Stimulated activated CD8-positive, alpha-beta memory T cell treated with anti-CD3 and anti-CD28 coated beads, Interleukin-7, amount 100 ng/mL, for 48 hours (primary cell): Measurements from ENCODE around the gene IRF9.

Experiments used
- DNase-seq, 2 donors: peaks; one replicate each; pipeline ENCODE4 v3.0.0-alpha.2; 2020; ENCODE audit warnings: low read depth in 1 of 2; ENCODE audit errors: extremely low read depth in 1 of 2

The IRF9 gene

DNA sequence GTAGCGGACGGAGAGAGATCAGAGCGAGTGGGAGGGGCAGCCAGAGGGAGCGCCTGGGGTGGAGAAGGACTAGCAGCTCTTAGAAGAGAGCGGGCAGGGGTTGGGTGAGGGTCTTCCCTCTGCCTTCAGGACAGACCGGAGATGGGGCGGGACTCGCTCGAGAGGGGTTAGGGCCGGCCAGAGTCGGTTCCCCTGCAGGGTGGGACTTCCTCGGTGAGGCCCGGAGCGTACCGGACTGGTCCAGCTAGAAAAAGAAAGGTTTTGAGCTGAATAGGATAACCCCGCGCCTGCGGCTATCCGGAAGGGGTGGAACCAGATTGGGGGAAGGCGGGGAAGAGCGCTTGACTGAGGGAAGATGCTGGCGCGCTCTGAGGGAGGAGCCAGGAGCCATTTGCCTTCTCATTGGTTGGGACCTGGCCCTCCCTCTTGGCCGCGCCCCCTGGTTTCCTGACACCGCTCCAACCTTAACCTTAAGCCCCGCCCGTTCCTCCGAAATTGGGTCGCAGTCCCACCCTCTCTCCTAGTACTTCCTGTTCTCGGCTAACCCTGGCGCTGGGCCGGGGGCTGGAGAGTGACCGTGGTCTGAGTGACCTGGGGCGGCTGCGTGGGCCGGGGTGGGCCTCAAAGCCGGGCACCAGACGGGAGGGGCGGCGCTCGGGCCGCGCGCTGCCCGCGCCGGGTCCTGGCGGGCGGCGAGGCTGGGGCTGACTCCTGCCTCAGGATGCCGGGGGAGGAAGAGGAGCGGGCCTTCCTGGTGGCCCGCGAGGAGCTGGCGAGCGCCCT is 13.9 kb upstream of the IRF9 start, which contains the start of gene RNF31:
Gene RNF31, plus strand, starts transcription at position 521 of the 783 bp plus-strand sequence. Its CDS starts 201 bp downstream, at position 722.
- peak; percentile 93 to 99 for DNase-seq

GRCh38 chr14:24147761-24148428 is 13.2 kb upstream of the IRF9 start:
- DNase-seq = no peak

GRCh38 chr14:24149302-24149969 is 11.6 kb upstream of the IRF9 start:
- no peak for DNase-seq

GRCh38 chr14:24150061-24150460 is 11.0 kb upstream of the IRF9 start:
- no peak for DNase-seq

- DNase-seq = no peak
These were observed 10.5 kb upstream of the IRF9 start for GRCh38 chr14:24150567-24150966.

GRCh38 chr14:24150993-24151392 is 10.1 kb upstream of the IRF9 start:
- no peak for DNase-seq

- no peak for DNase-seq
These were observed 9.5 kb upstream of the IRF9 start for GRCh38 chr14:24151404-24152080.

- DNase-seq = no peak
These were observed 6.0 kb upstream of the IRF9 start for GRCh38 chr14:24155100-24155499.

DNA sequence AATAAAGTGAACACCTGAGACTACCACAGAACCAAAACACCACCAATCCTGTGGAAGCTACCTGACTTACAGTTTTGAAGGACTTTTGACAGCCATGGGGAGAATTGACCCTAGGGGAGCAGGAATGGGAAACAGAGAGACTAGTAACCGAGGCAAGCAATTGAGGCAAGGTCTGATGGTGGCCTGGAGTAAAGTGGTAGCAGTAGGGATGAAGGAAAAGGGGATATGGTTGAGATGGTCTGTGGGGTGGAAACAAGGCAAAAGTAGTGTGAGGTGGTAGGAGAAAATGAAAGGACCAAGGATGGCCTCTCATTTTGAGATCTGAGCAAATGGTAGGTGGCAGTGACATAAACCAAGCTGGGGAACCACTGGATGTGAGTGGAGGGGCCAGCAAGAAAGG is 4.2 kb upstream of the IRF9 start:
- no peak for DNase-seq

DNA sequence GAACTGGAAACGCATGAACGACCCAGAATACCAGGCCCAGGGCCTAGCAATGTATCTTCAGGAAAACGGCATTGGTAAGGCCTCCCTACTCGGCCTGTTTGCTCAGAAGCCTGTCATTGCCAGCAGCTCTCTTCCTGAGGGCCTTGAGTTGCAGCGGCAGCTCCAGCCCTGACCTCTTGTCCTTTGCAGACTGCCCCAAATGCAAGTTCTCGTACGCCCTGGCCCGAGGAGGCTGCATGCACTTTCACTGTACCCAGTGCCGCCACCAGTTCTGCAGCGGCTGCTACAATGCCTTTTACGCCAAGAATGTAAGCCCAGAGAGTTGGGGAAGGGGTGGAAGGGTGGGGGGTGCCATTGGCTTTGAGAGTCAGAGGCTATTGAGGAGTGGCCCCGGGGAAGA is 3.7 kb upstream of the IRF9 start:
- DNase-seq = no peak

DNA sequence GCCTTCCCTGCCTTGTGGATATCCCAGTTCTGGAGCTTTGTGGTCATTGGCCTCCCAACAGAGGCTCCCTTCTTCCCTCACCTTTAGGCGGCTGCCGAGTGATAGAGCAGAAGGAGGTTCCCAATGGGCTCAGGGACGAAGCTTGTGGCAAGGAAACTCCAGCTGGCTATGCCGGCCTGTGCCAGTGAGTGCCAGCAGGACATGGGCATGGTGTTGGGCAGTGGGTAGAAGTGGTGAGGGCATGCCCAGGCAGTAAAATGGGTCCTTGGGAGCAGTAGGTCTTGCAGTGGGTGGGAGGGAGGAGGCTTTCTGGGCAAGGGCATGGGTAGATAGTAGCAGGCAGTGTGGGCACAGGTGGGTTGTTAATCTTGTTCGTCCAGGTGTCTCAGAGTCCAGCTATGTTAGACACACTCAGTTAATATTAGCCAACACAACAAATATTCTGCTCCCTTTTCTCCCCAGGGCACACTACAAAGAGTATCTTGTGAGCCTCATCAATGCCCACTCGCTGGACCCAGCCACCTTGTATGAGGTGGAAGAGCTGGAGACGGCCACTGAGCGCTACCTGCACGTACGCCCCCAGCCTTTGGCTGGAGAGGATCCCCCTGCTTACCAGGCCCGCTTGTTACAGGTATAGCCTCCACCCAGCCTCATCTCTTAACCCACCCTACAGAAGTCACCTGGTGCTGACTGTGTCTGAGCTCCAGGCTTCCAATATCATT is 1.1 kb upstream of the IRF9 start:
- DNase-seq = no peak

- DNase-seq = no peak
These were observed 591 bp upstream of the IRF9 start for GRCh38 chr14:24160499-24160849.

DNA sequence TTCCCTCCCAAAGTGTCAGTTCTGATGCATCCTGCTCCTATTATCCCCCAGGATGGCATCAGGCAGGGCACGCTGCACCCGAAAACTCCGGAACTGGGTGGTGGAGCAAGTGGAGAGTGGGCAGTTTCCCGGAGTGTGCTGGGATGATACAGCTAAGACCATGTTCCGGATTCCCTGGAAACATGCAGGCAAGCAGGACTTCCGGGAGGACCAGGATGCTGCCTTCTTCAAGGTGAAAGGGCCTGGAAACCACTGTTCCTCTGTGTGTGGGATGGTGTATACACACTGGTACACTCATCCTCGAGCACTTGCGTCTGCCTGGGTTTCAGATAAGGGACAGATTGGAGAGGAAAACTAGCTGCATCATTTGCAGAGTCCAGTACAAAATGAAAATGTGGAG is 1.0 kb downstream of the IRF9 start:
- DNase-seq = no peak

DNA sequence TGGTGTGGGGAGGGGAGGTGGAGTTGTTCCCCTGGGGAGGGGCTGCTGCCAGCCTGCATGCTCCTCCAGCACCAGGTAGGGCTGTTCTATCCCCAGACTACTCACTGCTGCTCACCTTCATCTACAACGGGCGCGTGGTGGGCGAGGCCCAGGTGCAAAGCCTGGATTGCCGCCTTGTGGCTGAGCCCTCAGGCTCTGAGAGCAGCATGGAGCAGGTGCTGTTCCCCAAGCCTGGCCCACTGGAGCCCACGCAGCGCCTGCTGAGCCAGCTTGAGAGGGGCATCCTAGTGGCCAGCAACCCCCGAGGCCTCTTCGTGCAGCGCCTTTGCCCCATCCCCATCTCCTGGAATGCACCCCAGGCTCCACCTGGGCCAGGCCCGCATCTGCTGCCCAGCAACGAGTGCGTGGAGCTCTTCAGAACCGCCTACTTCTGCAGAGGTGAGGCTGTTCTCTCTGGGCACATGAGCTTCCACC is 3.5 kb downstream of the IRF9 start:
- no peak for DNase-seq

- DNase-seq = no peak
These were observed 4.7 kb downstream of the IRF9 start for GRCh38 chr14:24165785-24166184.

DNA sequence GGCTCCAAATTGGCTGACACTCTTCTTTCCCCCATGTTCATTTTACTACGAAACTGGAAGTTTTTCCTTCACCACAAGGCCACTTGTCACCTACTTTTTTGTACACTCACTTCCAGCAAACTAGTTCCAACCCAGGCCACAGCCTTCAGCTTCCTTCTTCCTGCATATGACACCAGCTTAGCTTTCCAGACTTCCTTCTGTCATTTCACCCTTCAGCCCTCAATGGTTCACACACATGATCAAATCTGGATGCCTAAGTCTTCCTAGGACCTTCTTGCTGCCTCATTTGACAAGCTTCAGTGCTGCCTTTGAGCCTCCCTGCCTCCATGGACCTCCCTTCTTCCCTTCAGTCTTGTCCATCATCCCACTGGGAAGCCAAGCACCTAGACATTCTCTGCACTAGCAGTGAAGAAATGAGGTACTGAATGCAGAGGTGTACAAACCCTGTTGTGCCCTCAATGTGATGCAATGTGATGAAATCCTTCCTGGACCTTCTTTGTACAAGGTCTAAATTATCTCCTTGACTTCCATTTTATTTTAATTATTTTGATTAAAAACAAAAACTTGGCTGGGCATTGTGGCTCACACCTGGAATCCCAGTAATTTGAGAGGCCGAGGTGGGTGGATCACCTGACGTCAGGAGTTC is 6.5 kb downstream of the IRF9 start:
- no peak for DNase-seq

- DNase-seq = peak; percentile 46 to 79
These were observed 10.6 kb downstream of the IRF9 start, which contains the start of gene REC8 for GRCh38 chr14:24171422-24172260. Gene REC8, plus strand, starts transcription at chr14:24172080. Its CDS starts 473 bp downstream, at chr14:24172553.

DNA sequence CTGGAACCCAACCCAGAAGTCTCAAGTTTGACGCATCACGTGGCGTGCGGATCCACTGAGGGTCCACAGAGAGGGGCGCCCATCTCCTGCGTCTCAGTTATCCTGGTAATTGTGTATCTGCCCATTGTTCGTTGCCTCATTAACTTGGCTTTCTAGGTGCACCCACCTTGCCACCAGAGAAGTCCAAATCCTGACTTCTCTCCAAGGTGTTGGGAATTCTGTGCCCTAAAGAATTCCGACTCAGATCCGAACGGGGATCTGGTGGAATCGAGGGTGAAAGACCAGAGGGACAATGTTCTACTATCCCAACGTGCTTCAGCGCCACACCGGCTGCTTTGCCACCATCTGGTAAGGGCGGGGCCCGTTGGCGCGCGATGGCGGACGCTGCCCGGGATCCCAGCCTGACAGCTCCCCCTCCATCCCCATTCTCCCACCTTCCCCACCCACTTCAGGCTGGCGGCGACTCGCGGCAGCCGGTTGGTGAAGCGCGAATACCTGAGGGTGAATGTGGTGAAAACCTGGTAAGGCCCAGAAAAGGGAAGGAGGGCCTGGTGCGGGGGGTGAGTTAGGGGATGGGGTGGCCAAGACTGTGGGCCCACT is 11.3 kb downstream of the IRF9 start:
- no peak for DNase-seq

DNA sequence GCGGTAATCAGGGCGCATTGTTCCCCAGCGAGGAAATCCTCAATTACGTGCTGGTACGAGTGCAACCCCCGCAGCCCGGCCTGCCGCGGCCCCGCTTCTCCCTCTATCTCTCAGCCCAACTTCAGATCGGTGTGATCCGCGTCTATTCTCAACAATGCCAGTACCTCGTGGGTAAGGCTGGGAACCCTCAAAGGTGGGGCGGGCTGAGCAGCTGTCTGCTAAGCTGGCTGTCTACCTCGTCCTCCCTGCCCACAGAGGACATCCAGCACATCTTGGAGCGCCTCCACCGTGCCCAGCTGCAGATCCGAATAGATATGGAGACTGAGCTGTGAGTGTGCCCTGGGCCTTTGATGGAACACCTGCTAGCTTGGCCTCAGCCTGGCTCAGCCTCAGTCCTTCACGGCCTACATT is 11.8 kb downstream of the IRF9 start:
- DNase-seq = no peak
